GM21360 (cell line): ENCODE results near the gene NSA2.

Source experiments
- ATAC-seq: cut with Tn5 transposase; IDR thresholded peaks from one replicate; pipeline ENCODE4 v1.9.1; 2021; ENCODE audit warnings: mild to moderate bottlenecking, moderate library complexity; ENCODE audit not compliant: unreplicated experiment

The NSA2 gene

DNA sequence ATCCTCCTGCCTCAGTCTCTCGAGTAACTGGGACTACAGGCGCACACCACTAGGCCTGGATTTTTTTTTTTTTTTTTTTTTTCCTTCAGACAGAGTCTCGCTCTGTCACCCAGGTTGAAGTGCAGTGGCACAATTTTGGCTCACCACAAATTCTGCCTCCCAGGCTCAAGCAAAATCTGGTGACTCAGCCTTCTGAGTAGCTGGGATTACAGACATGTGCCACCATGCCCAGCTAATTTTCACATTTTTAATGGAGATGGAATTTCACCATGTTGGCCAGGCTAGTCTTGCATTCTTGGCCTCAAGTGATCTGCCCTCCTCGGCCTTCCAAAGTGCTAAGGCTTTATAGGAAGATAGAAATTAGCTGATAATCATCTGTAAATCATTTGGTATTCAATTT, 43.9 kb downstream of the NSA2 start:
- no peak for ATAC-seq

DNA sequence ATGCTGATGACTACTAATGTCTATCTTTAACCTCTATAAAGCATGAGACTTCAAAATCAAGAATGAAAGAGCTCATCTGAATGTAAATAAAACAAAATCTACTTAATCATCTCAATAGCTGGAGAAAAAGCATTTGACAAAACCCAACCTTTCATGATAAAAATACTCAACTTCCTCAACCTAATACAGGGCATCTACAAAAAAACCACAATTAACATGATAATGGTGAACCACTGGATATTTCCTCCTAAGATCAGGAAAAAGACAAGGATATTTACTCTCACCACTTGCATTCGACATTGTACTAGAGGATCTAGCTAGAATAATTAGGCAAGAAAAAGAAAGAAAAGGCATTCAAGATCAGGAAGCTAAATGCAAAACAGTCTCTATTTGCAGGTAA, 49.8 kb downstream of the NSA2 start:
- no peak for ATAC-seq

DNA sequence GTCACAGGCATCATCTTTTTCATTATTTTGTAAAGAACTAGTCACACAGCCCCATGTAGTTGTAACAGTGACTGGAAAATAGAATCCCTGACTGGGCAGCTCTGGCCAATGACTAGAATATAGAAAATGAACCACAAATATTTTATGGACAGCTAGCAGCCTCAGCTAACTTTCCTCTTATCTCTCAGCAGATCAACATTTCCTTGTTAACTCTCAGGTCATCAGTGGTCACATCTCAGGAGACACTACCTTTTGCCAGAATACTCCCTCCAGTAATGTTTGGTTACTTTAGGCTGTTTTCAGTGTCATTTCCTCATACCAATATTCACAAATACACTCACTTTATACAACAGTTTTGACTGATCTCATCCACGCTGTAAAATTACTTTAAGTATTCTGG, 55.2 kb downstream of the NSA2 start:
- no peak for ATAC-seq

DNA sequence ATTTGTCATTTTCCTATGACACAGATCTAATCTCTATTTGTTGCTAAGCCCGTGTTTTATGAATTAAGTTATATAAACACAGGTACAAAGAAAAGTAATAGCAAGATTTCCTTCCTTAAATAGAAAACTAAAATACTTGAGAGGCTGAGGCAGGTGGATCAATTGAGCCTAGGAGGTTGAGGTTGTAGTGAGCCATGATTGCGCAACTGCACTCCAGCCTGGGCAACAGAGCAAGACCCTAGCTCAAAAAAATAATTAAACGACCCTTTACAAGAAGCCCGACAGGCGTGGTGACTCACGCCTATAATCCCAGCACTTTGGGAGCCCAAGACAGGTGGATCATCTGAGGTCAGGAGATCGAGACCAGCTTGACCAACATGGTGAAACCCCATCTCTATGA, 62.4 kb downstream of the NSA2 start:
- ATAC-seq: no peak
